HEK293 (cell line): Measurements from ENCODE around the gene MC5R.

ENCODE experiments used
- GLI2 ChIP-seq: fragments of 450-650 bp; formaldehyde crosslinking; IDR thresholded peaks from 2 replicates; pipeline ENCODE4; 2017; ENCODE audit warnings: missing biosample characterization, missing genetic modification characterization, low read depth, borderline replicate concordance
- KLF10 ChIP-seq: fragments of 450-650 bp; IDR thresholded peaks from 2 replicates; pipeline ENCODE4 v1.5.1; 2018; ENCODE audit warnings: missing biosample characterization, mild to moderate bottlenecking, missing genetic modification characterization
- ZFHX2 ChIP-seq: fragments of 450-650 bp; formaldehyde crosslinking; conservative IDR thresholded peaks from 2 replicates; pipeline ENCODE4 v1.5.1; 2016; ENCODE audit warnings: missing biosample characterization, missing genetic modification characterization
- ZNF155 ChIP-seq: fragments of 450-650 bp; formaldehyde crosslinking; IDR thresholded peaks from 2 replicates; pipeline ENCODE4 v1.5.1; 2016; ENCODE audit warnings: missing biosample characterization, missing genetic modification characterization
- ZNF274 ChIP-seq, 2 experiments: fragments of 200-500 bp in 1 of 2; fragments of 450-650 bp in 1 of 2; sonication (Bioruptor generic) in 1 of 2; formaldehyde crosslinking in 1 of 2; IDR thresholded peaks; 2 replicates each; pipeline versions ENCODE4 v1.5.1 to v1.6.1; 2014 to 2016; ENCODE audit warnings: borderline replicate concordance in 1 of 2, inconsistent platforms in 1 of 2, low read length in 1 of 2, missing biosample characterization in 1 of 2, missing genetic modification characterization in 1 of 2
- ZNF311 ChIP-seq: fragments of 450-650 bp; formaldehyde crosslinking; IDR thresholded peaks from 2 replicates; pipeline ENCODE4 v1.5.1; 2017; ENCODE audit warnings: missing biosample characterization, missing genetic modification characterization, borderline replicate concordance
- ZNF416 ChIP-seq: fragments of 450-650 bp; formaldehyde crosslinking; IDR thresholded peaks from 2 replicates; pipeline ENCODE4 v1.5.1; 2016; ENCODE audit warnings: missing biosample characterization, missing genetic modification characterization
- ZNF473 ChIP-seq: fragments of 450-650 bp; formaldehyde crosslinking; IDR thresholded peaks from 2 replicates; pipeline ENCODE4 v1.5.1; 2017; ENCODE audit warnings: missing biosample characterization, missing genetic modification characterization
- ZNF488 ChIP-seq: fragments of 450-650 bp; formaldehyde crosslinking; IDR thresholded peaks from 2 replicates; pipeline ENCODE4 v1.5.1; 2016; ENCODE audit warnings: missing biosample characterization, missing genetic modification characterization
- ZNF501 ChIP-seq: fragments of 450-650 bp; formaldehyde crosslinking; IDR thresholded peaks from 2 replicates; pipeline ENCODE4 v1.5.1; 2016; ENCODE audit warnings: missing biosample characterization, missing genetic modification characterization
- ZNF571 ChIP-seq: fragments of 450-650 bp; formaldehyde crosslinking; IDR thresholded peaks from 2 replicates; pipeline ENCODE4 v1.5.0; 2017; ENCODE audit warnings: missing biosample characterization, missing genetic modification characterization
- ZNF791 ChIP-seq: fragments of 450-650 bp; formaldehyde crosslinking; IDR thresholded peaks from 2 replicates; pipeline ENCODE4 v1.5.1; 2016; ENCODE audit warnings: missing biosample characterization, missing genetic modification characterization
- TF ChIP-seq, protein P1 (sequence below): fragments of 450-650 bp; formaldehyde crosslinking; IDR thresholded peaks from 2 replicates; pipeline ENCODE4 v1.5.1; 2016; ENCODE audit warnings: missing biosample characterization, missing genetic modification characterization

GRCh38 chr18:13775058-13775457, 48.9 kb upstream of the MC5R start:
- TF ChIP-seq ZNF501 = no peak
- TF ChIP-seq, protein P1, sequence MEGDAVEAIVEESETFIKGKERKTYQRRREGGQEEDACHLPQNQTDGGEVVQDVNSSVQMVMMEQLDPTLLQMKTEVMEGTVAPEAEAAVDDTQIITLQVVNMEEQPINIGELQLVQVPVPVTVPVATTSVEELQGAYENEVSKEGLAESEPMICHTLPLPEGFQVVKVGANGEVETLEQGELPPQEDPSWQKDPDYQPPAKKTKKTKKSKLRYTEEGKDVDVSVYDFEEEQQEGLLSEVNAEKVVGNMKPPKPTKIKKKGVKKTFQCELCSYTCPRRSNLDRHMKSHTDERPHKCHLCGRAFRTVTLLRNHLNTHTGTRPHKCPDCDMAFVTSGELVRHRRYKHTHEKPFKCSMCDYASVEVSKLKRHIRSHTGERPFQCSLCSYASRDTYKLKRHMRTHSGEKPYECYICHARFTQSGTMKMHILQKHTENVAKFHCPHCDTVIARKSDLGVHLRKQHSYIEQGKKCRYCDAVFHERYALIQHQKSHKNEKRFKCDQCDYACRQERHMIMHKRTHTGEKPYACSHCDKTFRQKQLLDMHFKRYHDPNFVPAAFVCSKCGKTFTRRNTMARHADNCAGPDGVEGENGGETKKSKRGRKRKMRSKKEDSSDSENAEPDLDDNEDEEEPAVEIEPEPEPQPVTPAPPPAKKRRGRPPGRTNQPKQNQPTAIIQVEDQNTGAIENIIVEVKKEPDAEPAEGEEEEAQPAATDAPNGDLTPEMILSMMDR (tag by site-specific recombination) = no peak
- no peak for TF ChIP-seq ZNF571 (tag by site-specific recombination)
- no peak for TF ChIP-seq ZNF155
- TF ChIP-seq ZNF791 (tag by site-specific recombination) = no peak
- no peak for TF ChIP-seq KLF10 (tag by site-specific recombination)
- TF ChIP-seq ZNF416 = no peak
- no peak for TF ChIP-seq GLI2
- TF ChIP-seq ZNF274 (IDR thresholded peaks at IDR 0.05; ENCODE audit: low read length) = no peak
- no peak for TF ChIP-seq ZNF274 (tag by site-specific recombination; IDR thresholded peaks at IDR 0.05; ENCODE audit: borderline replicate concordance)
- no peak for TF ChIP-seq ZFHX2 (tag by site-specific recombination)
- TF ChIP-seq ZNF311 (tag by site-specific recombination) = no peak
- TF ChIP-seq ZNF488 (tag by site-specific recombination) = no peak
- no peak for TF ChIP-seq ZNF473
